ENCODE results near the gene NFYB.
"Not testable (repeated sequence)": the region's sequence is repeated elsewhere in the genome, so short reads cannot be mapped to it uniquely, and the experiment has no call there.

Gene NFYB

GRCh38 chr12:104137902-104138796 is at the start of gene NFYB:
Gene NFYB (minus strand): TSS chr12:104138210. CDS start chr12:104135453, 2,757 bp downstream.
- peak; percentile 88 for DNase-seq (ENCODE audit: low read depth, low spot score)

GRCh38 chr12:104187446-104188155 is 49.6 kb upstream of the NFYB start:
- DNase-seq (ENCODE audit: low read depth, low spot score): no peak

GRCh38 chr12:104183443-104183842 is 45.4 kb upstream of the NFYB start:
- no peak for DNase-seq (ENCODE audit: low read depth, low spot score)

- DNase-seq (ENCODE audit: low read depth, low spot score): no peak
Observed at GRCh38 chr12:104182621-104183378, 44.8 kb upstream of the NFYB start.

- DNase-seq (ENCODE audit: low read depth, low spot score): no peak
Observed at GRCh38 chr12:104182144-104182543, 44.1 kb upstream of the NFYB start.

GRCh38 chr12:104181313-104181712 is 43.3 kb upstream of the NFYB start:
- no peak for DNase-seq (ENCODE audit: low read depth, low spot score)

GRCh38 chr12:104180374-104180773 is 42.4 kb upstream of the NFYB start:
- no peak for DNase-seq (ENCODE audit: low read depth, low spot score)

GRCh38 chr12:104177663-104178501 is 39.9 kb upstream of the NFYB start:
- DNase-seq (ENCODE audit: low read depth, low spot score): no peak

GRCh38 chr12:104177336-104177662 is 39.3 kb upstream of the NFYB start:
- DNase-seq (ENCODE audit: low read depth, low spot score): no peak

GRCh38 chr12:104175726-104176247 is 37.8 kb upstream of the NFYB start:
- no peak for DNase-seq (ENCODE audit: low read depth, low spot score)

GRCh38 chr12:104173804-104174203 is 35.8 kb upstream of the NFYB start:
- DNase-seq (ENCODE audit: low read depth, low spot score): not testable (repeated sequence)

GRCh38 chr12:104172570-104172947 is 34.5 kb upstream of the NFYB start:
- DNase-seq (ENCODE audit: low read depth, low spot score): no peak

- no peak for DNase-seq (ENCODE audit: low read depth, low spot score)
Observed at GRCh38 chr12:104171785-104172569, 34.0 kb upstream of the NFYB start.

GRCh38 chr12:104168596-104168995 is 30.6 kb upstream of the NFYB start:
- DNase-seq (ENCODE audit: low read depth, low spot score): no peak

- DNase-seq (ENCODE audit: low read depth, low spot score): no peak
Observed at GRCh38 chr12:104167519-104168458, 29.8 kb upstream of the NFYB start.

GRCh38 chr12:104166465-104166864 is 28.5 kb upstream of the NFYB start:
- DNase-seq (ENCODE audit: low read depth, low spot score): no peak

GRCh38 chr12:104165801-104166200 is 27.8 kb upstream of the NFYB start:
- DNase-seq (ENCODE audit: low read depth, low spot score): no peak

GRCh38 chr12:104164634-104165033 is 26.6 kb upstream of the NFYB start:
- no peak for DNase-seq (ENCODE audit: low read depth, low spot score)

GRCh38 chr12:104163631-104164030 is 25.6 kb upstream of the NFYB start:
- no peak for DNase-seq (ENCODE audit: low read depth, low spot score)
